Measurements from ENCODE around the gene MGAT3.

DNA sequence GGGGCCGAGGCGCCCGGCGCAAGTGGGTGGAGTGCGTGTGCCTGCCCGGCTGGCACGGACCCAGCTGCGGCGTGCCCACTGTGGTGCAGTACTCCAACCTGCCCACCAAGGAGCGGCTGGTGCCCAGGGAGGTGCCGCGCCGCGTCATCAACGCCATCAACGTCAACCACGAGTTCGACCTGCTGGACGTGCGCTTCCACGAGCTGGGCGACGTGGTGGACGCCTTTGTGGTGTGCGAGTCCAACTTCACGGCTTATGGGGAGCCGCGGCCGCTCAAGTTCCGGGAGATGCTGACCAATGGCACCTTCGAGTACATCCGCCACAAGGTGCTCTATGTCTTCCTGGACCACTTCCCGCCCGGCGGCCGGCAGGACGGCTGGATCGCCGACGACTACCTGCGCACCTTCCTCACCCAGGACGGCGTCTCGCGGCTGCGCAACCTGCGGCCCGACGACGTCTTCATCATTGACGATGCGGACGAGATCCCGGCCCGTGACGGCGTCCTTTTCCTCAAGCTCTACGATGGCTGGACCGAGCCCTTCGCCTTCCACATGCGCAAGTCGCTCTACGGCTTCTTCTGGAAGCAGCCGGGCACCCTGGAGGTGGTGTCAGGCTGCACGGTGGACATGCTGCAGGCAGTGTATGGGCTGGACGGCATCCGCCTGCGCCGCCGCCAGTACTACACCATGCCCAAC, 31.2 kb downstream of the MGAT3 start:
- TF ChIP-seq, protein P1, sequence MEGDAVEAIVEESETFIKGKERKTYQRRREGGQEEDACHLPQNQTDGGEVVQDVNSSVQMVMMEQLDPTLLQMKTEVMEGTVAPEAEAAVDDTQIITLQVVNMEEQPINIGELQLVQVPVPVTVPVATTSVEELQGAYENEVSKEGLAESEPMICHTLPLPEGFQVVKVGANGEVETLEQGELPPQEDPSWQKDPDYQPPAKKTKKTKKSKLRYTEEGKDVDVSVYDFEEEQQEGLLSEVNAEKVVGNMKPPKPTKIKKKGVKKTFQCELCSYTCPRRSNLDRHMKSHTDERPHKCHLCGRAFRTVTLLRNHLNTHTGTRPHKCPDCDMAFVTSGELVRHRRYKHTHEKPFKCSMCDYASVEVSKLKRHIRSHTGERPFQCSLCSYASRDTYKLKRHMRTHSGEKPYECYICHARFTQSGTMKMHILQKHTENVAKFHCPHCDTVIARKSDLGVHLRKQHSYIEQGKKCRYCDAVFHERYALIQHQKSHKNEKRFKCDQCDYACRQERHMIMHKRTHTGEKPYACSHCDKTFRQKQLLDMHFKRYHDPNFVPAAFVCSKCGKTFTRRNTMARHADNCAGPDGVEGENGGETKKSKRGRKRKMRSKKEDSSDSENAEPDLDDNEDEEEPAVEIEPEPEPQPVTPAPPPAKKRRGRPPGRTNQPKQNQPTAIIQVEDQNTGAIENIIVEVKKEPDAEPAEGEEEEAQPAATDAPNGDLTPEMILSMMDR (IDR thresholded peaks at IDR 0.05; ENCODE audit: insufficient read depth, low read length), result no peak
- TF ChIP-seq POLR2AphosphoS5 (IDR thresholded peaks at IDR 0.05; ENCODE audit: low read depth) (no peak), REST (IDR thresholded peaks at IDR 0.05; ENCODE audit: insufficient replicate concordance, low read depth) (no peak)
